OCI-LY7 (cell line): Measurements from ENCODE around the gene BAIAP2L1.

Source experiments
- EZH2phosphoT487 ChIP-seq: fragments of 200-600 bp; sonication (generic); IDR thresholded peaks from 2 replicates; pipeline ENCODE4 v1.6.1; 2018; ENCODE audit warnings: low read depth, borderline replicate concordance, mild to moderate bottlenecking, mixed run types, antibody characterized with exemption, low read length, moderate library complexity, mixed read lengths
- TF ChIP-seq, protein P1 (sequence below): fragments of 200-600 bp; sonication (generic); conservative IDR thresholded peaks from 2 replicates; pipeline ENCODE4 v1.5.1; 2014; ENCODE audit warnings: mild to moderate bottlenecking, antibody characterized with exemption, low read length, moderate library complexity, mixed read lengths

DNA sequence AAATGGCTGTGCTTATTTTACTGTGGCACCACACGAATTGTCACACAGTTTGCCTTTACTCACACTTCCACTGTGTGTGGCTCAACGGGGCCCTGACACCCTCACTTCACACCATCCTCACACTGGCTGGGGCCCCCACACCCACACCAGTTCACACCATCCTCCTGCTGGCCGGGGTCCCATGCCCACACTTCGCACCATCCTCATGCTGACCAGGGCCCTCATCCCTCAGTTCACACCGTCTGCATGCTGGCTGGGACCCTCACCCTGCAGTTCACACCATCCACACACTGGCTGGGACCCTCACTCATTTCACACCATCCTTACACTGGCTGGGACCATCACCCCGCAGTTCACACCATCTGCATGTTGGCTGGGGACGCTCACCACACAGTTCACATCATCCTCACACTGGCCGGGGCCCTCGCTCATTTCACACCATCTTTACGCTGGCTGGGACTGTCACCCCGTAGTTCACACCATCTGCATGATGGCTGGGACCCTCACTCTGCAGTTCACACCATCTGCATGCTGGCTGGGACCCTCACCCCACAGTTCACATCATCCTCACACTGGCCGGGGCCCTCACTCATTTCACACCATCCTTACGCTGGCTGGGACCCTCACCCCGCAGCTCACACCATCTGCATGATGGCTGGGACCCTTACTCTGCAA, 83.4 kb downstream of the BAIAP2L1 start:
- TF ChIP-seq, protein P1, sequence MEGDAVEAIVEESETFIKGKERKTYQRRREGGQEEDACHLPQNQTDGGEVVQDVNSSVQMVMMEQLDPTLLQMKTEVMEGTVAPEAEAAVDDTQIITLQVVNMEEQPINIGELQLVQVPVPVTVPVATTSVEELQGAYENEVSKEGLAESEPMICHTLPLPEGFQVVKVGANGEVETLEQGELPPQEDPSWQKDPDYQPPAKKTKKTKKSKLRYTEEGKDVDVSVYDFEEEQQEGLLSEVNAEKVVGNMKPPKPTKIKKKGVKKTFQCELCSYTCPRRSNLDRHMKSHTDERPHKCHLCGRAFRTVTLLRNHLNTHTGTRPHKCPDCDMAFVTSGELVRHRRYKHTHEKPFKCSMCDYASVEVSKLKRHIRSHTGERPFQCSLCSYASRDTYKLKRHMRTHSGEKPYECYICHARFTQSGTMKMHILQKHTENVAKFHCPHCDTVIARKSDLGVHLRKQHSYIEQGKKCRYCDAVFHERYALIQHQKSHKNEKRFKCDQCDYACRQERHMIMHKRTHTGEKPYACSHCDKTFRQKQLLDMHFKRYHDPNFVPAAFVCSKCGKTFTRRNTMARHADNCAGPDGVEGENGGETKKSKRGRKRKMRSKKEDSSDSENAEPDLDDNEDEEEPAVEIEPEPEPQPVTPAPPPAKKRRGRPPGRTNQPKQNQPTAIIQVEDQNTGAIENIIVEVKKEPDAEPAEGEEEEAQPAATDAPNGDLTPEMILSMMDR = no peak
- TF ChIP-seq EZH2phosphoT487 = no peak
